T47D (cell line): ENCODE results near the gene KCNH6.

Experiments
- DNase-seq, 2 experiments: peaks; one replicate each; pipeline versions ENCODE4 v3.0.0 to v3.0.0-alpha.2; 2011 to 2012; ENCODE audit warnings: low read depth in 1 of 2, low spot score in 1 of 2
- JUND ChIP-seq: IDR thresholded peaks from 2 replicates; pipeline ENCODE4 v1.6.1; 2012; ENCODE audit warnings: low read depth
- in situ Hi-C: cut with HindIII; loops from 2 replicates; pipeline ENCODE4 v1.10.0; 2016; ENCODE audit warnings: low sequenced_read_pairs, low pct_unique_long_range_greater_than_20kb

KCNH6 gene

DNA sequence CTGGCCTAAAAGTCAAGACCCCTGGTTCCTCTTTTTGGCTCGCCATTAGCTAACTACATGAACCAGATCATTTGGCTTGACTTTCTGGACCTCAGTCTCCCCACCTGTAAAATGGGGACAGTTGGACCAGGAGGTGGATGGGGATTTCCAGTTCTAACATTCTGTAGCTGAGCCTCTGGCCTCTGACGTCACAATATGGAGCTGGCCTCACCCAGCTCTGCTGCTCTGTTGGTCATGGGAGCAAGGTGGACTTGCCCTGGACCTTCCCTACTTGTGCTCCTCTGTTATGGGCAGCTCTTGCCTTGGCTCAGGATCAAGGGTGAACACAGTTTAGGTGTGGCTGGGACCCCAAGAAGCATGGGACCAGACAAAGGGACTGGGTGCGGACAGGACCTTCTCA, 16.5 kb upstream of the KCNH6 start:
- DNase-seq, result no peak
- TF ChIP-seq JUND, result no peak
- in situ Hi-C loops, result no loop called here

DNA sequence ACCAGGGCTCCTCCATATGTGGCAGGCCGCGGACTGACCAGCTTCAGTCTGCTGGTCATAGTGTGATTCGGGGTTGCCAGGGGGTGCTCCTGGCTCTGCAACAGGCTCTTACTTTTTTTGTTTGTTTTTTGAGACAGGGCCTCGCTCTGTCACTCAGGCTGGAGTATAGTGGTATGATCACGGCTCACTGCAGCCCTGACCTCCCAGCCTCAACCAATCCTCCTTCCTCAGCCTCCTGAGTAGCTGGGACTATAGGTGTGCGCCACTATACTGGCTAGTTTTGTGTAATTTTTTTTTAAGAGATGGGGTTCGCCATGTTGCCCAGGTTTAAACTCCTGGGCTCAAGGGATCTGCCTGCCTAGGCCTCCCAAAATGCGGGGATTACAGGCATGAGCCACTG, 11.8 kb upstream of the KCNH6 start:
- no peak for TF ChIP-seq JUND
- no peak for DNase-seq
- in situ Hi-C loops, result no loop called here

DNA sequence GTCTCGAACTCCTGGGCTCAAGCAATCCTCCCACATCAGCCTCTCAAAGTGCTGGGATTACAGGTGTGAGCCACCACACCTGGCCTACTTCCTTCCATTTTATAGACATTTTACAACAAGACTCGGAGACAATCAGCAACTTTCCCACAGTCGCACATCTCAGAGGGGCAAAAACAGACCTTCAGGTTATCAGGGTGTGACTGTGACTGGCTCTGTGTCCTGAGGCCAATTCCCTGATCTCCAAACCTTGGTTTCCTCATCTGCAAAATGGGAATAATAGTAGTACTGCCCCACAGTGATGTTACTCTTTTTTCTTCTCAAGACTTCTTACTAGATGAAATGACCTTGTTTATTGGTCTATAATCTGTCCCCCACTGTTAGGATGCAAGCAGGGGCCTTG, 10.8 kb upstream of the KCNH6 start:
- in situ Hi-C loops, result no loop called here
- DNase-seq, result no peak
- TF ChIP-seq JUND, result no peak

DNA sequence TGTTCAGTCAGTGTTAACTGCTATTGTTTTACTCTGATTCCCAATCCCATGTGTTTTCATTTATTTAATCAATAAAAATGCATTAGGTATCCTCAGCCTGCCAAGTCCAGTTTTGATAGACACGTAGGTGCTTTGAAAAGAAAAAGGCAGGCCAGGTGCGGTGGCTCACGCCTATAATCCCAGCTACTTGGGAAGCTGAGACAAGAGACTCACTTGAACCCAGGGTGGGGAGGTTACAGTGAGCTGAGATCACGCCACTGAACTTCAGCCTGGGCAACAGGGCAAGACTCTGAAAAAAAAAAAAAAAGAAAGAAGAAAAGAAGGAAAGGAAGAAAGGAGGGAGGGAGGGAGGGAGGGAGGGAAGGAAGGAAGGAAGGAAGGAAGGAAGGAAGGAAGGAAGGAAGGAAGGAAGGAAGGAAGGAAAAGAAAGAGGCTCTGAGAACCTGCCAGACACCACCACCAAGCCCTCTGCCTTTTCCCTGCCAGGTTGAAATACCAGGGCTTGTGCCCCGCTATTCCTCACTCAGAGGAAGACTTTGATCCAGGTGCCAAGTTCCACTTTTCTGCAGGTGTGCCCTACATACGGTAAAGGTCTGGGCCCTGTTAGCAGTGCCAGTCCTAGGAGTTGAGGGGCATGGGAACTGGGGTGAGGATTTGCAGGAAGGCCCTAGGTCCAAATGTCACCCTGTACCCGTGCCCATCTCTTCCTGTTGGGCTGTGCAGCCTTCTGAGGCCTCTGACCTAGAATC, 10.1 kb upstream of the KCNH6 start:
- in situ Hi-C loops, result no loop called here
- DNase-seq, result no peak
- TF ChIP-seq JUND, result no peak

DNA sequence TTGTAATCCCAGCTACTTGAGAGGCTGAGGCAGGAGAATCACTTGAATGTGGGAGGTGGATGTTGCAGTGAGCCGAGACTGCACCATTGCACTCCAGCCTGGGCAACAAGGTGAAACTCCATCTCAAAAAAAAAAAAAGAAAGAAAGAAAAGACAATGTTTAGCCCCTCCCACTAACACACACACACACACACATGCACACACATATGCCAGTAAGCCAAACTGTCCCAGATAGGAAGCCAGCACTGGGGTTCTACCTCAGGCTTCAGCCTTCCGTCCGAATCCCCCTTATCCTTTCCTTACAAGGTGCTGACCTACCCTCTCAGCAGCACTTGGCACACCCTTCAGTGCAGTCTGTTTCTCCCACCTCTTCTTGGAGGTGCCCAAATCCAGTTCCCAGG, 8.7 kb upstream of the KCNH6 start:
- TF ChIP-seq JUND, result no peak
- in situ Hi-C loops, result no loop called here
- DNase-seq, result no peak

DNA sequence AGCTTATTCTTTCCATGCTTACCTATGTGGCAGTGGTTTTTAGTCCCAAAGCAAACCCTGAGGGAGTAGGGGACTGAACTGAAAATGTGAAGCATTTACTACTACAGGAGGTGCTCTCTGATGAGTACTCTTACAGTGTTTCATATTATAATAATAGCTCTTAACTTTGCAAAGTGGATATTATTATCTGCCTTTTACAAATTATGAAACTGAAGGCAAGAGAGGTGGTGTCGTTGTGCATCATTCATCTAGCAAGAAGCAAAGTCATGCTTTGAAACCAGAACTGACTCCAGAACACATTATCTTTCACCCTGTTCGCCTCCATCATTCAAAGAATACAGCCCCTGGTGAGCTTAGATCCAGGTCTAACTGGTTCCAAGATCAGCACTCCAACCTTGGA, 8.2 kb upstream of the KCNH6 start:
- no peak for DNase-seq
- TF ChIP-seq JUND, result no peak
- in situ Hi-C loops, result no loop called here

DNA sequence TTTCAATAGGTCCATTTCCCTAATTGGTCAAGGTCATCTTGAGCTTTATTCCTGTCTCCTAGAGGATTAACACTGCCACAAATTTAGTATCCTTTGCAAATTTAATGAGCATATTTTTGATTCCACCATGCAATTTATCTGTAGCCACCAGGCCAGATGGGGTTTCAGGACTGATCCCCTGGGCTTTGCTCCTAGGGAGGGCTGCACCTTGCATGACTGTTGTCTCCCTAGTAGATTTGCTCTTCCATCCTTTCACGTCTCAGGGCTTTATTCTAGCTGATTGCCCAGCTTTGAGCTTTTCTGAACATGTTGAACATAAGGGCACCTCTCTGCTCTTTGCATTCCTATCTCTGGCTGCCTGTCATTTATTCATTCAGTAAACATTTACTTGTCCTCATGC, 7.7 kb upstream of the KCNH6 start:
- TF ChIP-seq JUND, result no peak
- no peak for DNase-seq
- in situ Hi-C loops, result no loop called here

DNA sequence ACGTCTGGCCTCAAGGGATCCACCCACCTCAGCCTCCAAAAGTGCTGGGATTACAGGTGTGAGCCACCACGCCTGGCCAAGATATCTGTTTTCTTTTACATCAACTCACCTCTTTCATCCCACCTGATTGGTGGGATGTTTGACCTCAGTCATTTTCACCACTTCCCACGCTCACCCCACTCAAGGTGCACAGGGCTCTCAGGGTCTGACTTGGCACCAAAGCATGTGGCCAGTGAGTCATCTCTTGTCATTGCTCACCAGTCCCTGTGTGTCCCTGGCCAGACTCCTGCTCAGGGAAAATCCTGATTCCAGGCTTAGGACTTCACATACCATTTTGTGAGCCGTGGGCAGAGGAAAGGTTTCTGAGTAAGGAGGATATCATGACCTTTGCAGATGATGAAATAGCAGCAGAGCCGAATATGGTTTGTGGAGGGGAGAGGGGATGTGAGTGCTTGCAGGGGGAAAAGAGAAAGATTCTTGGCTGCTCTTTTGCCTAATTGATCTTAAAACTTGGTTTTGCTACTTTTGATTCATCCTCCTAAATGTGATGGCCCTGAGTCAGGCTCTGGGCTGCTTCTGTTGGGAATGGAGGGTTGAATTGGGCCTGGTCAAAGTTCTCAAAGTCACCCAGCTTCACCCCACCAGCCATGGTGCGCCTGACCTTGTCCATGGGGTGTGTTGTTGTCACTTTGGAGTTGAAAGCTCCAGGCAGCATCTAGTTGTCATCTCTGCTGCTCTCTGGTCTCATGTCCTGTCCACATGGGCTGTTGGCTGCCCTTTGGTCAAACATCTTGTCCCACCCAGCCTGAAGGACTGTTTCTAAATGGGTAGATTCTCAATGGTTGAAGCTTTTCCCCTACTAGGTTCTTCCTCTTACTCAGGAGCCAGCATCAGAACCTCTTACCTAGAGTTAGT, 6.0 kb upstream of the KCNH6 start:
- no peak for TF ChIP-seq JUND
- in situ Hi-C loops, result no loop called here
- no peak for DNase-seq

DNA sequence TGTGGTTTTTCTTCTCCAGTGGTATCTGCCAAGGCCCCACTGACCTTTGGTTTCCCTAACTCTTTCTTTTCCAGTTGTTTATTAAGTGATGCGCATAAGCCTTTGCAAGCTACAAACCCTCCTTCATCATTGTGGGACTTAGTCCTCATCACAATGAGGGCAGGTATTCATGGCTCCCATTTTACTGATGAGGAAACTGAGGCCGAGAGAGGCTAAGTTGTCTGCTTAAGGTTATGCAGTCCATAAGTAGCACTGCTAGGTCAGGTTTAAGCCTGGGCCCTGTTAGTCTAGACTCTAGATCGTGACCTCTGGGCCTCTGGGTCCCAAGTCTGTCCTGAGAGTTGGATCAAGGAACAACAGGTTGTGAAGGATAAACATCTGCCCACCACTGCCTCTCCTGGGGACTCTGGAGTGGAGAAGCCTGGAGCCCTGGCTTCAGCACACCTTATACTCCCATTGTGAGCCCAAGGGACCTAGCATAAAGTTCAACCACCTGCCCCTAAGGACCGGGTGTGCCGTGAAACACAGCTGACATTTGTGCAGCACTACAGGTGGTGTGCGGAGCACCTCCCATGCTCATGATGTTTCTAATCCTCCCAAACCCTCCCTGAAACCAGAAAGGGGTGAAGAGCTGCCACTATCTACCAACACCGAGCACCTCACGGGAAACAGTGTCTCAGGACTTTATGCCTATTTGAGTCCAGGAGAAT, 5.2 kb upstream of the KCNH6 start:
- in situ Hi-C loops, result no loop called here
- DNase-seq, result no peak
- no peak for TF ChIP-seq JUND

DNA sequence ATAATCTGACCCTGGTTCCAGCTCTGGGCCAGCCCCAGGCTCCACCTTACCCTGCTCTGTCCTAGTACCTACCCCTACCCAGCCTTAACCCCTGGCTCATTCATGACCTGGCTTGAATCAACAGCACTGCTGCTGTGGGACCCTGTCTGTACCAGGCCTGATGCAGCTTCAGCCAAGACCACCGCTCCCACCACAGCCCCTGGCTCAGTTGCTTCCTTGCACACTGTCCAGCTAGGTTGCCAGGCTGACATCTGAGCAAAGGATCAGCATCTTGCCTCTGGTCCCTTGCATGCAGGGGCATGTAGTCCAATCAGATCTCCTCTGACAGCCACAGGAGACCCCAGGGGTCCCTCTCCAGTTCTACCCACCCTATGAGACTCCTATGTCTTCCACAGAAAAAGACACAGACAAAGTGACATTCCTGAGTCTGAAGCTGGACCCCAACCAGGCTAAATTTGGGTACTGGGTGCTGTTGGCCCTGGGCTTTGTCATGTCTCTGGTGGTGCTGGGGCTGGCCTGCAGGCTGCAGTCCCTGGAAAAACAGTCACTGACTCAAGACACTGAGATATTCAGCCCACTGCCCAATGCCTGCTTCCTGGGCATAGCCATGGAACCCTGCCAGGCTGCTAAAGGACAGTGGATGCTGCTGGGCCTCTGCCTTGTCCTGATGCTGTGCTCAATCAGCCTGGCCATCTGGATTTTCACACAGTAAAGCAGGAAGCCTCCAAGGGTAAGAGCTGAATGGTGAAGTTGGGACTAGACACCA, 3.9 kb upstream of the KCNH6 start:
- in situ Hi-C loops, result no loop called here
- no peak for DNase-seq
- no peak for TF ChIP-seq JUND

DNA sequence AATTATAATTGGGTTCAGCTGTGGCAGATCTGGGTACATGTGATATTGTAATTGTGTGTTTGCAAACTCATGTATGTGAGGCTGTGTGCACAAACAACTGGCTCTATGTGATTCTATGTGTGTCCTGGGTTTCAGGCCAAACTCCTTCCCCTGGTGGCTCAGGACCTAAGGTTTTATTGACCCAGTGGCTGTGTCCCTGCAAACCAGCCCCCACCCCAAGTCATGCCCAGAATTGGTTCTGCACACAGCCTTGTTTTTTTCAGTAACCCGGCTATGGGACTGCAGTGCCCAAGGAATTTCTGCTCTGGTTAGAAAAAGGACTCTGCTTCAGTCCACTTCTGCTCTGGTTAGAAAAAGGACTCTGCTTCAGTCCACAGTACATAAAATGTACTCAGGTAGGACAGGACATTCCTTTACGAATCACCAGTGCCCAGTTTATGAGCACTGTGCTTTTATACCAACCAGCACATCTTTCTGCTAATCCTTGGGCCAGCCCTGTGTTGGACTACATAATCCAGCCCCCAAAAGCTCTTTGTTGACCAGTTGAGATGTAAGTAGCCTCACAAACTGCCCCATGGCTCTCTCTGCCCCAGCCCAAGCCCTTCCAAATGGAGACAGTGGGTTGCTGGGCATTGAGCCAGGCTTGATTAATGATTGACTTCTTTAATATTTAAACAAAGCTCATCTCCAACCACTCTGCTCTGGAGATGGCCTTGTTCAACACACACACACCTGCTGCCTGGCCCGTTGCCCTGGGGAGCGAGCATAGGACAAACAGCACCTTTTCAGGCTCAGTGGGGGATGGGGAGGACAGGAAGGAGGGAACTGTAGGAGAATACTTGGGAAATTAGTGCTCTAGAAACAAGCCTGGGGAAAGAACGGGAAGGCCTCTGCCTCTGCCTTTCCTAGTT, 2.9 kb upstream of the KCNH6 start:
- no peak for DNase-seq
- no peak for TF ChIP-seq JUND
- in situ Hi-C loops, result no loop called here
